Renal cortex interstitium (tissue), 11 donors: ENCODE results near the gene CGREF1. TPM values are rescaled to one million over a fixed set of nuclear protein-coding genes. Genes with fewer than 3 reads are reported as not detected.
A peak's percentile ranks its signal among the peaks of the same experiment; 100 is the strongest.

ENCODE experiments used
- DNase-seq, 11 donors: peaks; one replicate each; pipeline ENCODE4 v3.0.0-alpha.2; 2013; ENCODE audit warnings: low read depth in 9 of 11, low spot score in 4 of 11; ENCODE audit errors: extremely low read depth in 1 of 11
- polyA plus RNA-seq, 3 donors: library from polyadenylated mRNA; unstranded; fragments of 120-200 nt; gene quantifications; one replicate each; pipeline ENCODE4 v1.2.1, GENCODE V29; 2013; ENCODE audit not compliant: insufficient read length in 3 of 3

CGREF1 gene
- polyA plus RNA-seq, 3 donors: 6.2 to 8.6 (median 7.4) TPM

DNA sequence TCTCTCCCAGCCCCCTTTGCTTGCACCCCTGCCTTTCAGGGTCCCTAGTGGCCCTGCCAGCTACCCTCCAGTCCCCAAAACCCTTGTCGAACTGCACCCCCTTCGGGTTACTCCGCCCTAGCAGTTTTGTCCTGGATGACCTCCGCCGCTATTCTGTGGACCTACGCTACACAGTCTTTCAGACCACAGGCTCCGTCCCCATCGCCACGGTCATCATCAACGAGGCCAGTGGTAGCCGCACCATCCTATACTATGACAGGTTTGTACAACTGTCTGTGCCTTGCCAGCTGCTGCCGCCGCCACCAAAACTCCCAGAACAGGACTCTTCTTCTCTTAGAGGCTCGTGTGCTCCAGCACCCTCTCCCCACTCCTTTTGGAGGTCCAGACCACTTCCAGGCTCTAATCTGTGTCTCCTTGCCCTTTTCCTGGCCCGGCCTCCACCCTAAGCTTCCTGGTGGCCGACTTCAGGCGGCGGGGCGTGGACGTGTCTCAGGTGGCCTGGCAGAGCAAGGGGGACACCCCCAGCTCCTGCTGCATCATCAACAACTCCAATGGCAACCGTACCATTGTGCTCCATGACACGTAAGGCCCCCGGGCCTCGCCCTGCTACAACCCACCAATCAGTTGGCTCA lies 24.5 kb downstream of the CGREF1 start:
- DNase-seq: no peak

DNA sequence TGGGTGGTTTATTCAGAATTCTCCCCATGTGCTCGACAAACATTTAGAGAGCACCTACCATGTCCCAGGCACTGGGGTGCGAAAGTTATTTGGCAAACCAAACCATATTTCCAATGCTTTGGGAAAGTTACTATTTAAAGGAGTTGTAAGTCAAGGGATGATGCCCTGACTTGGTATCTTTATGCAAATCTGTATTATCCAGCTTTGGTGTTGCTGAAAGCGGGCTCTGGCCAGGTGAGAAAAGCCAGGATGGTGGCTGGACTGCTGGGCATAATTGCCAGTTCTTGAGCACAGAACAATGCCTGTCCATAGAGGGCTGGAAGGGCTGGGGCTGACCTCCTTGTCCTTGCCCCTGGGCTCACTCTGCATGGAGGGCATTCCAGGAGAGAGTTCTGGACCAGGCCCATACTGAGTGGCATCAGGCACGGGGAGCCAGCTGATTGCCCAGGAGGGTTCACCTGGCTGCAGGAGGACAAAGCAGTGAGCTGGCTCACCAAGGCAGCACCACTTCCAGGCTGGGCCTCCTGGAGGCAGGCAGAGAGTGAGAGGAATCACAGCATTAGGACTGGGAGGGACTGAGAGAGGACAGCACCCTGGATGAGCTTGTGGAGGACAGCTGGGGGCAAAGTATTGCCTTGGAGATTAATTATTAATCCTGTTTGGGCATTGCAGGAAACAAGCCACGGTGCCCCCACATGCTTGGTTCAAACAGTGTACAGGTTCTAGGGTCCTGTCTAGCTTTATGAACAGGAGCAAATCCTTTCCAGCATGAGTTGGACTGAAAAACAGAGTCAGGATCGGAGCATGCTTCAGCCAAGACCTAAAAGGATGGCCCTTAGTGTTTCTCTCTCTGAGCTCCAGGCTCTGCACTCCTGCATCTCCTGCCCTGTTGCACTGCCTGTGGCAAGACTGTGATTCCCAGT lies 25.2 kb downstream of the CGREF1 start:
- DNase-seq: no peak

DNA sequence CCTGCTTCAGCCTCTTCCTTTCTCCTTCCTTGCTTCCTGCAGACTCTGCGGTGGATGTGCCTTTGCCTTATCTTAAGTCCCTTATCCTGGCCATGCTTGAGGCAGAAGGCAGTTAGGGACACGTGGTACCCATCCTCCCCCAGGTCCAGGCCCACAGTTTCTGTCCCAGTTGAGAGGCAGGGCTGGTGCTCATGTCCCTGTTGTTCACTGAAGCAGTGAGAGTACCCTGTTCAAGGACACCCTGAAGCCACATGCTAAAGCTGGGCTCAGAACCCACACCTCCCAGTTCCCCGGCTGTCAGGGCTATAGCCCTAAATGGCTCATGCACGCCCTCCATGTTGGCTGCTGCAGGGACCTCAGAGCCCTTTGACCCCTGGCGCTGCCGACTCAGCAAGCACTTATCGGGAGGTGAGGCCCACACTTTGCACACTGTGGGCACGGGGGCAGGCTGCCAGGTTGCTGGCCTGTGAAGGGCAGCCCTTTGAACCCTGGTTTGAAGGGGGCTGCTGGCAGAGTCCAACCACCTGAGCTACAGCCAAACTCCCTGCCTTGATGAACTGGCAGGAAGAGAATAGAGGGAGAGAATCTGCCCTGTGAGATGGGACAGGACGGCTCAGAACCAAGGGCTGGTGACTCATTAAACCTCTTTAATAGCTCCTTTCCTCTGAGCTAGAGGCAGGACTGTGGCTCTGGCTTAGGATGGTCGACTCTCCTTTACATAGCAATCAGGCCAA lies 26.1 kb downstream of the CGREF1 start:
- no peak for DNase-seq

DNA sequence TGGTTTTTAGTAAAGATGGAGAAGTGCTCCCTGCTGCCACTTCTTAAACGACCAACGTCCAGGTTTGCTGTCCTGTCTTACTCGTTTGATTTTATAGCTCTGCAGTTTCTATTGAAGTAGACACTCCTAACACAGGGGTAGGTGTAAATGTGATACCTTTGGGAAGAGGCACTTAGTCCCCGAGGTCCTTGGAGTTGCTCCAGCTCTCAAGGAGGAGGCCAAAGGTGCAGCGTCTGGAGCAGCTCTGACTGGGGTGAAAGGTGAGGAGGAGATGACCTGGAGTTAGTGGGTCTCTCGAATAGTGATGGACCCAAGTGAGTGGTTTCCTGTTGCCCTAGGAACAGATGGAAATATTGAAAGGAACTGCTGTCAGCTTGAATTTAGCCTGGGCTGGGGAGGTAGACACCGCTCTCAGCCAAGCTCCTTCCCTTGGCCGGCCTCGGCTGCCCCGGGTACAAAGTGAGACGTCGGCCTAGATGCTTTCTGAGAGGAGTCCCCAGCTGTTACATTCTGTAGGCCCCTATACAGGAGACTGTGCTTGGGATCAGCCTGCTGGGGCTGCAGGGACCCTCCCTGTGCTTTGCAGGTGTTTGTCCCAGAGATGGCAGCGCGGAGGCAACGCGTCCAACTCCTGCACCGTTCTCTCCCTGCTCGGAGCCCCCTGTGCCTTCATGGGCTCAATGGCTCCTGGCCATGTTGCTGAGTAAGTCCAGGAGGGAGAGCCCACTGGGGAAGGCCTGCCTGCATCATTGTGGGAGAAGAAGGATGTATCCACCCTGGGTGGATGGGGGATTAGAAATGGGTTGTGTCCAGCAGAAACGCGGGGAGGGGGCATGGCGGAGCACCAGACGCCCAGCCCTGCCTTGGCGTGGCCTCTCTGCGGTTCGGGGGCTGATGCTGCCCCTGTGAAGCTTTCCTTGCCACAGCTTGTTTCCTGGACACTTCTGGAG lies 26.9 kb downstream of the CGREF1 start:
- DNase-seq: no peak

GRCh38 chr2:27089111-27089954 lies 29.6 kb downstream of the CGREF1 start:
- no peak for DNase-seq

DNA sequence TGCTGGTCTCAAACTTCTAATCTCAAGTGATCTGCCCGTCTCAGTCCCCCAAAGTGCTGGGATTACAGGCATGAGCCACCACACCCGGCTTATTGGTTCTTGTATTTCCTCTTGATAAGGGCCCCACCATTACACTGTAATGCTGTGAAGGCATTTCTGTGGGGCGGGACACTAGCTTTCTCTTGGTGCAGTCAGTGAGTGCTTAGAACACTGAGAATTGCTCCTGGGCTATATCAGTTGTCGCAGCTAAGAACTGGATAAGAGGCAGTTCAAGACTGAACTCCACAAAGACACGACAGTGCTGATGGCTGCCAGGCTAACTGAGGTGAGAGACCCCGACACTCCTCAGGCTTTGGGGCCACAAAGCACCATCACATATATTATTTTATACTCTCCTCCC lies 30.3 kb downstream of the CGREF1 start:
- DNase-seq: no peak

GRCh38 chr2:27087823-27088410 lies 31.0 kb downstream of the CGREF1 start:
- DNase-seq: no peak

DNA sequence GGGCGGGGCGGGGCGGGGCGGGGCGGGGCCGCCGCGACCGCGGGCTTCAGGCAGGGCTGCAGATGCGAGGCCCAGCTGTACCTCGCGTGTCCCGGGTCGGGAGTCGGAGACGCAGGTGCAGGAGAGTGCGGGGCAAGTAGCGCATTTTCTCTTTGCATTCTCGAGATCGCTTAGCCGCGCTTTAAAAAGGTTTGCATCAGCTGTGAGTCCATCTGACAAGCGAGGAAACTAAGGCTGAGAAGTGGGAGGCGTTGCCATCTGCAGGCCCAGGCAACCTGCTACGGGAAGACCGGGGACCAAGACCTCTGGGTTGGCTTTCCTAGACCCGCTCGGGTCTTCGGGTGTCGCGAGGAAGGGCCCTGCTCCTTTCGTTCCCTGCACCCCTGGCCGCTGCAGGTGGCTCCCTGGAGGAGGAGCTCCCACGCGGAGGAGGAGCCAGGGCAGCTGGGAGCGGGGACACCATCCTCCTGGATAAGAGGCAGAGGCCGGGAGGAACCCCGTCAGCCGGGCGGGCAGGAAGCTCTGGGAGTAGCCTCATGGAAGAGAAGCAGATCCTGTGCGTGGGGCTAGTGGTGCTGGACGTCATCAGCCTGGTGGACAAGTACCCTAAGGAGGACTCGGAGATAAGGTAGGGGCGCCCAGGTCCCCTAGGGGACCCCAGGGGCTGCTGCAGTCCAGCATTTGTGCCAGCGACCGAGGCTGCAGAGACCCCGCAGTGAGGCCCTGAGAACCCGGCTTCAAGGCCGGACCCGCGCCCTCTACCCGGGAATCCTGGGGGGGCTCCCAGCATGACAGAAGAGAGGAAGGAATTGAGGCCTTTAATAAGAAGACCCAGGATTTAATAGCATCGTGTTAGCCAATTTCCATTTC lies 32.0 kb downstream of the CGREF1 start, which contains the start of gene KHK:
KHK (plus strand) TSS at position 49 of the 870 bp plus-strand sequence; CDS start at position 537, 488 bp downstream.
- DNase-seq: no peak

- peak; percentile 80 to 97 (median 92) for DNase-seq
Measured at GRCh38 chr2:27086090-27086723, 32.7 kb downstream of the CGREF1 start.

DNA sequence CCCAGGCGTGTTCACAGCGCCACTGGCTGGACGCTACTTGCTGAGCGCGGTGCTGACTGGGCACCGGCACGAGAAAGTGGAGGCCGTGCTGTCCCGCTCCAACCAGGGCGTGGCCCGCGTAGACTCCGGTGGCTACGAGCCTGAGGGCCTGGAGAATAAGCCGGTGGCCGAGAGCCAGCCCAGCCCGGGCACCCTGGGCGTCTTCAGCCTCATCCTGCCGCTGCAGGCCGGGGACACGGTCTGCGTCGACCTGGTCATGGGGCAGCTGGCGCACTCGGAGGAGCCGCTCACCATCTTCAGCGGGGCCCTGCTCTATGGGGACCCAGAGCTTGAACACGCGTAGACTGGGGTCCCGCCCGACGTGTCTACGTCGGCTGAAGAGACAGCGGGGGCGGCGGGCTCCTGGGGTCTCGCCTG lies 33.2 kb downstream of the CGREF1 start:
- DNase-seq: no peak

DNA sequence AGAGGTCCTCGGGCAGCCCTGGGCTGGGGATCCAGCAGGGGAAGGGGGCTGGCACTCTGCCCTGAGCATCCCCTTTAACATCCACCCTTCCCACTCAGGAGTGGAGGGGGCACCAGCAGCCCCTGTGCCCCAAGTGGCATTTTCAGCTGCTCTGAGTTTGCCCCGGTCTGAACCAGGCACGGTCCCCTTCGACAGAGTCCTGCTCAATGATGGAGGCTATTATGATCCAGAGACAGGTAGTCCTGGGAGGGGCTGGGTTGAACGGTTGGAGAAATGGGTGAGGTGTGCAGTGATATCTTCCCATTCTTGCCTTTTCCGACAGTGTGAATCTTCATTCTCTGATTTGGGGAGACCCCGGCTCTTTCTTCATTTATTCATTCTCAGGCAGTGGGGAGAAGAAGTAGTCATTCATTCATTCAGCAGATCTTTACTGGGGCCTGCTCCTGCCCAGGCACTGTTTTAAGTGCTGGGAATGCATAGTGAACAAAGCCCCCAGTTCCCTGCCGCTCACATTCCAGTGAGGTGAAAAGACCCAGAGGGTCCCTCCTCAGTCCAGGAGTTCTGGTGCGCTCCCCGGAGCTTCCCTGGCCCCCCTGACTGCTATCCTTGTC lies 33.8 kb downstream of the CGREF1 start:
- DNase-seq: no peak

GRCh38 chr2:27084297-27085061 lies 34.4 kb downstream of the CGREF1 start:
- DNase-seq: no peak

DNA sequence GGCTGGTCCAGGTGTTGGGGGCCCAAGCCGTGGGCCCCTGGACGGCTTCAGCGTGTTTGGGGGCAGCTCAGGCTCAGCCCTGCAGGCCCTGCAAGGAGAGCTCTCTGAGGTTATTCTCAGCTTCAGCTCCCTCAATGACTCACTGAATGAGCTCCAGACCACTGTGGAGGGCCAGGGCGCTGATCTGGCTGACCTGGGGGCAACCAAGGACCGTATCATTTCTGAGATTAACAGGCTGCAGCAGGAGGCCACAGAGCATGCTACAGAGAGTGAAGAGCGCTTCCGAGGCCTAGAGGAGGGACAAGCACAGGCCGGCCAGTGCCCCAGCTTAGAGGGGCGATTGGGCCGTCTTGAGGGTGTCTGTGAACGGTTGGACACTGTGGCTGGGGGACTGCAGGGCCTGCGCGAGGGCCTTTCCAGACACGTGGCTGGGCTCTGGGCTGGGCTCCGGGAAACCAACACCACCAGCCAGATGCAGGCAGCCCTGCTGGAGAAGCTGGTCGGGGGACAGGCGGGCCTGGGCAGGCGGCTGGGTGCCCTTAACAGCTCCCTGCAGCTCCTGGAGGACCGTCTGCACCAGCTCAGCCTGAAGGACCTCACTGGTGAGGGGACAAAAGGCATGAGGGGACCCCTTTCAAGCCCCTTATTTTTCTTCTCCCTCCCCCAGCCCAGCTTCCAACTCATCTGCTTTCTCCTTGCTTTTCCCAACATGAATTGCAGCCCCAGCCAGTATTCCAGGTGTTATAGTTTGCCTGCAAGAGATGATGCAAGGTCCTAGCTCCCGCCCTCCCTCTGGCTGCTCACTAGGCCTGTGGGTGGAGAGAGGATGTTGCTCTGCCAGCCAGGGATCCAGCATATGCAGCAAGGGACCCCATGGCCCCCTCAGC lies 35.3 kb downstream of the CGREF1 start:
- DNase-seq: no peak
